Common myeloid progenitor, CD34-positive (primary cell): ENCODE results near the gene PYROXD2.
A peak's percentile ranks its signal among the peaks of the same experiment; 100 is the strongest.

ENCODE experiments used
- CTCF ChIA-PET: fragments of 350-600 bp; sonication (Branson Sonifier 250); formaldehyde crosslinking; loops from one replicate; lab custom pipeline; 2021; ENCODE audit warnings: antibody characterized with exemption; lab: Charles Lee
- POLR2A ChIA-PET: fragments of 350-600 bp; sonication (Branson Sonifier 250); formaldehyde crosslinking; loops from one replicate; lab custom pipeline; 2021; ENCODE audit warnings: antibody characterized with exemption; lab: Charles Lee
- DNase-seq, 3 donors: peaks; one replicate each; pipeline versions ENCODE4 v3.0.0 to v3.0.0-alpha.2; 2013
- H3K27ac ChIP-seq, 2 experiments: 1 replicate in 1 of 2; 2 replicates in 1 of 2; pipeline ENCODE4 v1.7.0; 2013; ENCODE audit warnings: inconsistent platforms in 2 of 2, low read length in 2 of 2, mild to moderate bottlenecking in 2 of 2, low read depth in 1 of 2, moderate library complexity in 1 of 2; ENCODE audit not compliant: severe bottlenecking in 2 of 2, insufficient read depth in 1 of 2, poor library complexity in 1 of 2
- H3K27me3 ChIP-seq, 5 experiments: replicated peaks in 2 of 5; 1 replicate in 3 of 5; 2 replicates in 2 of 5; pipeline versions ENCODE4 v1.6.1 to v1.7.0; 2013; ENCODE audit warnings: low read length in 4 of 5, mild to moderate bottlenecking in 2 of 5, moderate library complexity in 2 of 5, inconsistent platforms in 1 of 5; ENCODE audit not compliant: insufficient read depth in 5 of 5, control insufficient read depth in 4 of 5
- H3K36me3 ChIP-seq, 4 experiments: 1 replicate in 2 of 4; 2 replicates in 2 of 4; pipeline versions ENCODE4 v1.6.1 to v1.7.0; 2013; ENCODE audit warnings: low read length in 3 of 4, control low read depth in 1 of 4, mild to moderate bottlenecking in 1 of 4; ENCODE audit not compliant: control insufficient read depth in 4 of 4, insufficient read depth in 4 of 4
- H3K4me1 ChIP-seq, 4 experiments: 1 replicate in 3 of 4; 2 replicates in 1 of 4; pipeline versions ENCODE4 v1.6.1 to v1.7.1; 2013; ENCODE audit warnings: low read length in 3 of 4, mild to moderate bottlenecking in 3 of 4, control low read depth in 1 of 4, inconsistent platforms in 1 of 4, moderate library complexity in 1 of 4; ENCODE audit not compliant: control insufficient read depth in 4 of 4, insufficient read depth in 4 of 4; ENCODE audit errors: control extremely low read depth in 1 of 4
- H3K4me3 ChIP-seq, 7 experiments: 1 replicate in 4 of 7; 2 replicates in 3 of 7; pipeline versions ENCODE4 v1.5.1 to v1.7.0; 2013; ENCODE audit warnings: mild to moderate bottlenecking in 7 of 7, low read length in 6 of 7, moderate library complexity in 6 of 7, inconsistent platforms in 2 of 7, low read depth in 2 of 7, control low read depth in 1 of 7; ENCODE audit not compliant: insufficient read depth in 4 of 7, control insufficient read depth in 1 of 7; ENCODE audit errors: extremely low read depth in 1 of 7
- H3K9me3 ChIP-seq, 5 experiments: 1 replicate in 4 of 5; 2 replicates in 1 of 5; pipeline versions ENCODE4 v1.6.1 to v1.7.1; 2013; ENCODE audit warnings: low read length in 4 of 5, mild to moderate bottlenecking in 2 of 5, inconsistent platforms in 1 of 5, low read depth in 1 of 5, moderate library complexity in 1 of 5; ENCODE audit not compliant: control insufficient read depth in 4 of 5, insufficient read depth in 2 of 5; ENCODE audit errors: control extremely low read depth in 1 of 5
- WGBS: methylation state at CpG from one replicate; pipeline ENCODE4 v1.1.5; 2013; ENCODE audit not compliant: insufficient coverage; 5-methylcytosine and 5-hydroxymethylcytosine counted together

The PYROXD2 gene

DNA sequence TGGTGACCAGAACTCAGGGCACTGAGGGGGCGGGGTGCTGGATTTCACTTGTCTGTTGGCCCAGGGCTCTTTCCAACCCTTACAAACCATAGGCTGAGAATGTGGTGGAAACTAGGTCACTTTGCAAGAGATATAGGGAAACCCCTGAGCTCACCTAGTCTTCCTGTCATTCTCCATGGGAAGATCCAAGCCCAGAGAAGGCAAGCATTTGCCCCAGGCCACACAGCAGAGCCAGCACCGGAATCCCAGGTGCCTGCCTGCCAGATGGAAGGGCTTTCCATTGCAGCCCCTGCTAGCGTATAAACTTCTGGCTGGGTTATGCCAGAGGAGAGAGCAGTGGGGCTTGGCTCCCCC lies 427 bp downstream of the PYROXD2 start:
- CTCF ChIA-PET, result interaction anchor here (1.0 to 2.7 kb wide), 2 partner anchors 11 to 170 kb away, joined by 3 to 9 read pairs; no protein-coding TSS in a partner anchor
- POLR2A ChIA-PET, result no interaction called here
- WGBS, result 100% methylated on average over 1 of the region's 3 CpGs
- no peak for DNase-seq
- peaks cover 6 to 33% (median 23%) of the 10 kb centered on the region in 4 experiments for H3K36me3 ChIP-seq
- H3K27ac ChIP-seq, result peak overlapping the region; percentile 13 to 63
- peak overlapping the region; percentile 28 to 87 (median 71) for H3K4me3 ChIP-seq
- no peaks in the 10 kb centered on the region for H3K27me3 ChIP-seq
- H3K9me3 ChIP-seq, result no peaks in the 10 kb centered on the region
- peaks cover 0 to 12% (median 11%) of the 10 kb centered on the region in 4 experiments for H3K4me1 ChIP-seq

DNA sequence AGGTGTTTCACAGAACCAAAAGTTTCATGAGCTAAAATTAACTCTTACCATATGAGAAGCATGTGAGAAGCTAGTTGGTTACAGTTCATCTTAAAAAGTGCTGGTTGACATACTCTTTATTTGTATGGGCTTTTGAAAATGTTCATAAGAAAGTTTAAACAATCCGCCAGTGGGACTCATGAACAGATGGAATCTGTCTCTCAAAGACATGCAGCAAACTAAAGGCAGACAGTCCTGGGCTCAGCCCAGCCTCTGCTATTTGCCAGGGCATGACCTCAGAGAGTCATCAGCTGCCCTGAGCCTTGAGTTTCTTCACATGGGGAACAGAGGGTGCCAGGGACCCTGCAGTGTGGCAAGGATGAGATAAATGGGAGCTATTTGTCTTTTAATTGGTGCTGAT lies 3.2 kb downstream of the PYROXD2 start:
- DNase-seq, result no peak
- Histone ChIP-seq H3K36me3 (peaks cover 0 to 5% (median 2%) of the 10 kb centered on the region in 4 experiments), H3K9me3 (no peaks in the 10 kb centered on the region), H3K4me3 (no peak overlapping the region), H3K27ac (no peak overlapping the region), H3K27me3 (no peaks in the 10 kb centered on the region), H3K4me1 (peaks cover 0 to 12% (median 11%) of the 10 kb centered on the region in 4 experiments)
- WGBS, result 100% methylated on average over 1 of the region's 1 CpG
- CTCF ChIA-PET, result interaction anchor here (0.5 to 1.1 kb wide), 2 partner anchors 10 to 13 kb away, joined by 3 read pairs; no protein-coding TSS in a partner anchor
- POLR2A ChIA-PET, result interaction anchor here (0.7 kb wide), 1 partner anchor 14 kb away, joined by 3 read pairs; no protein-coding TSS in a partner anchor

DNA sequence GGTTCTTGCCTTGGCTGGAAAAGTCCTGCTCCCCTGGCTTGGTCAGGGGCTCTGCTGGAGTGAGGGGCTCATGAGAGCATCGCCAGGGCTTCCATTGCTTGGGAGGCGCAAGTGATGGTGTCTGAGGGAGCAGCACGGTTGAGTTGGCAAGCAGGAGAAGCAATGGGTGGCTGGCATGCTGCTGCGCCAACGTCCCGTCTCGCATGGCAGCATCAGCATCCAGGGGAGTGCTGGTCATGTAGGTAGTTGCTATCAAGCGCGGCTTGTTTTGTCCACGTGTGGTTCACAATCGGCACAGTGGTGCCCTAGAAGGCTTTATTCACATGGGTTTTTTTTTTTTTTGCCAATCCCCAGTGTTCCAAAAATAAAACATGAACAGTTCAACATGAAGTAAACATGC lies 3.8 kb downstream of the PYROXD2 start:
- Histone ChIP-seq H3K27me3 (no peaks in the 10 kb centered on the region), H3K36me3 (no peaks in the 10 kb centered on the region), H3K27ac (no peak overlapping the region), H3K4me3 (no peak overlapping the region), H3K9me3 (no peaks in the 10 kb centered on the region), H3K4me1 (peaks cover 0 to 12% (median 11%) of the 10 kb centered on the region in 4 experiments)
- ChIA-PET POLR2A (interaction anchor here (0.7 kb wide), 1 partner anchor 14 kb away, joined by 3 read pairs; no protein-coding TSS in a partner anchor), CTCF (interaction anchor here (1.1 kb wide), 1 partner anchor 14 kb away, joined by 3 read pairs; no protein-coding TSS in a partner anchor)
- 99% methylated on average over 11 of the region's 11 CpGs for WGBS
- no peak for DNase-seq

DNA sequence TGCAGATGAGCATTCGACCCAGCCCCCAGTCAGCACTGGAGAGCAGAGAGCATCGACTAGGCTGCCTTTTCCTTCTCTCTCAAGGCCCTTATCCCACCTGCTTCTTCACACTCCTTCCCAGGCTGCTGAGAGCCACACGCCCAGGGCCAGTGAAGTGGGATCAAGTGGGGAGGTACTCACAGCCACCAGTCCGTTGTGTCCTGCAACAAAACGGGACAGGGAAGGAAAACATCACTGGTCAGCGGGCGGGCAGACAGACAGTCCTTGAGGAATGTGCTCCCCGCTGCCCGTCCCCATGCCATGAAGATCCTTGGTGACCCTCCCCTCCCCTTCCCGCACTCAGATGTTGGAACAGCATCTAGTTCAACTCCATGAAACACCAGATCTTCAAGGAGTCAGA lies 4.2 kb downstream of the PYROXD2 start:
- 100% methylated on average over 7 of the region's 10 CpGs for WGBS
- DNase-seq, result no peak
- no peak overlapping the region for H3K4me3 ChIP-seq
- CTCF ChIA-PET, result no interaction called here
- no peaks in the 10 kb centered on the region for H3K9me3 ChIP-seq
- H3K27ac ChIP-seq, result no peak overlapping the region
- H3K4me1 ChIP-seq, result peaks cover 0 to 12% (median 11%) of the 10 kb centered on the region in 4 experiments
- POLR2A ChIA-PET, result no interaction called here
- H3K36me3 ChIP-seq, result no peaks in the 10 kb centered on the region
- no peaks in the 10 kb centered on the region for H3K27me3 ChIP-seq

DNA sequence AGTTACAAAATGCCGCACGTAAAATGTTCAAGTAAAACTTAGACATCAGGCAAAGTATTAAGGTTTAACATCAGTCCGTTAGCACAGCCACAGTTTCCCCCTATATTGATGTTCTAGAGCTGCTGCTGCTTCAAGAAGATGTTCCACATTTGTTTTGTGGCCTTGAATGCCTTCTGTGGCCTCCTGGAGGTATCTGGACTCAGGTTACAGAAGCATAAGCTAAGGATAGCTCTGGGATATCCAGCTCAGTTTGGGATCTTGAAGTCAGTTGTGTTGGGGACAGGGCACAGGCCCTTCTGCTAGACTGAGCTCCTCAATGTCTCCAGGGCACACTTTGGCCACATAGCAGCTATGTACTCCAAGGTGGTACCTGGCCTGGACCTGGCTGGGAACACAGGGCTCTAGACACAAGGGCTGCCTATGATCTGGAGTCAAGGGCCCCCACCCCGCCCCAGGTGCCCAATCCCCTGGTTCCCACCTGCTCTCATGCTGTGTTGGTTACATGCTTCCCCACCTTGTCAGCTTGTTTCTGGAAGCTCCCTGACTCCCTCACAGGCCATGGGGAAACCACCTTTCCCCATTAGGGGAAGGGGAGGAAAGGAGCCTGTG lies 4.7 kb downstream of the PYROXD2 start:
- no peak for DNase-seq
- Histone ChIP-seq H3K27ac (no peak overlapping the region), H3K27me3 (no peaks in the 10 kb centered on the region), H3K4me3 (no peak overlapping the region), H3K36me3 (no peaks in the 10 kb centered on the region), H3K4me1 (peaks cover 0 to 12% (median 11%) of the 10 kb centered on the region in 4 experiments), H3K9me3 (no peaks in the 10 kb centered on the region)
- 100% methylated on average over 3 of the region's 4 CpGs for WGBS
- ChIA-PET CTCF (interaction anchor here (1.7 kb wide), 1 partner anchor 23 kb away, joined by 3 read pairs; no protein-coding TSS in a partner anchor), POLR2A (no interaction called here)

DNA sequence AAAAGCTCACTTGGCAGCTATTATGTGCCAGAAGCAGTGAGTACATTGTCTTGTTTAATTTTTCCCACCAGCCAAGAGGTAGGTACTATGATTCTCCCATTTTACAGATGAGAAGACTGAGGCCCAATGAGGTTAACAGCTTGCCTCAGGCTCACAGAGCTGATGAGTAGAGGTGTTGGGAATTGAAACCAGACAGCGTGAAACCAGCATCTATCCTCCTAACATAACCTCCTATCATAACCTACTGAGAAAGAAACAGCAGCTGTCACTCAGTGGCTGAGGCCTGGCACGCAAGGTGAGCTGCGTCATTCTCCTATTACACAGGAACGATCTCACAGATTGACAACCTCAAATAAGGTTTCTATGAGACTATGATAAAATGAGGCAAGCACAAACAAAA lies 6.2 kb downstream of the PYROXD2 start:
- Histone ChIP-seq H3K27ac (no peak overlapping the region), H3K4me3 (no peak overlapping the region), H3K4me1 (no peaks in the 10 kb centered on the region), H3K27me3 (no peaks in the 10 kb centered on the region), H3K9me3 (no peaks in the 10 kb centered on the region), H3K36me3 (no peaks in the 10 kb centered on the region)
- ChIA-PET CTCF (interaction anchor here (1.2 to 1.7 kb wide), 3 partner anchors 12 to 22 kb away, joined by 3 read pairs; no protein-coding TSS in a partner anchor), POLR2A (no interaction called here)
- 100% methylated on average over 2 of the region's 4 CpGs for WGBS
- no peak for DNase-seq

DNA sequence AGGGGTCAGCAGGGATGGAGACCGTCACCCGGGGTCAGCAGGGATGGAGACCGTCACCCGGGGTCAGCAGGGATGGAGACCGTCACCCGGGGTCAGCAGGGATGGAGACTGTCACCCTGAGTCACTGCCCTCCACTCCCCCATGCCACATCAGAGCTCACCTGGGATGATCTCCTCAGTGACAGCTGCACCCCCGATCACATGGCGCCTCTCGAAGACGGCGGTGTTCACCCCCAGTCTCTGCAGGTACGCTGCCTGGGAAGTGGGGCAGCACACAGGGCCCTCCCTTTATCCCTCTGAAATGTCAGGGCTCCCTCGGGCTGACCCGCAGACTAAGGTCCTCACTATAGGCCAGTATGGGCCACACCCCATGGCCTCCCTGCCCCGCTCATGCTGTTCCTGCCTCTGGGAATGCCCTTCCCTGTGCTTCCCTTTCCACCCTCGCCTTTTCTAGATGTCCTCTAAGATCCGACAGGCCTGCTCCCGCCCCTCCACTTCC lies 7.2 kb downstream of the PYROXD2 start:
- over 99% methylated on average over 16 of the region's 18 CpGs for WGBS
- CTCF ChIA-PET, result interaction anchor here (1.2 kb wide), 1 partner anchor 11 kb away, joined by 3 read pairs; no protein-coding TSS in a partner anchor
- Histone ChIP-seq H3K36me3 (peaks cover 0 to 5% (median 0%) of the 10 kb centered on the region in 4 experiments), H3K4me3 (no peak overlapping the region), H3K27ac (no peak overlapping the region), H3K9me3 (no peaks in the 10 kb centered on the region), H3K4me1 (no peaks in the 10 kb centered on the region), H3K27me3 (no peaks in the 10 kb centered on the region)
- no peak for DNase-seq
- POLR2A ChIA-PET, result no interaction called here
